ENCODE results near the gene PRKAG1.

DNA sequence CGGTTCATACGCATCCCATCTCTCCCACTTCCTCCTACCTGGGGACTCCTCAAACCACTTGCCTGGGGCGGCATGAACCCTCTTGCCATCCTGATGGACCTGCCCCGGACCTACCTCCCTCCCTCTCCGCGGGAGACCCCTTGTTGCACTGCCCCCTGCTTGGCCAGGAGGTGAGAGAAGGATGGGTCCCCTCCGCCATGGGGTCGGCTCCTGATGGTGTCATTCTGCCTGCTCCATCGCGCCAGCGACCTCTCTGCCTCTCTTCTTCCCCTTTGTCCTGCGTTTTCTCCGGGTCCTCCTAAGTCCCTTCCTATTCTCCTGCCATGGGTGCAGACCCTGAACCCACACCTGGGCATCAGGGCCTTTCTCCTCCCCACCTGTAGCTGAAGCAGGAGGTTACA lies 36.8 kb downstream of the PRKAG1 start:
- TF ChIP-seq, protein P1, sequence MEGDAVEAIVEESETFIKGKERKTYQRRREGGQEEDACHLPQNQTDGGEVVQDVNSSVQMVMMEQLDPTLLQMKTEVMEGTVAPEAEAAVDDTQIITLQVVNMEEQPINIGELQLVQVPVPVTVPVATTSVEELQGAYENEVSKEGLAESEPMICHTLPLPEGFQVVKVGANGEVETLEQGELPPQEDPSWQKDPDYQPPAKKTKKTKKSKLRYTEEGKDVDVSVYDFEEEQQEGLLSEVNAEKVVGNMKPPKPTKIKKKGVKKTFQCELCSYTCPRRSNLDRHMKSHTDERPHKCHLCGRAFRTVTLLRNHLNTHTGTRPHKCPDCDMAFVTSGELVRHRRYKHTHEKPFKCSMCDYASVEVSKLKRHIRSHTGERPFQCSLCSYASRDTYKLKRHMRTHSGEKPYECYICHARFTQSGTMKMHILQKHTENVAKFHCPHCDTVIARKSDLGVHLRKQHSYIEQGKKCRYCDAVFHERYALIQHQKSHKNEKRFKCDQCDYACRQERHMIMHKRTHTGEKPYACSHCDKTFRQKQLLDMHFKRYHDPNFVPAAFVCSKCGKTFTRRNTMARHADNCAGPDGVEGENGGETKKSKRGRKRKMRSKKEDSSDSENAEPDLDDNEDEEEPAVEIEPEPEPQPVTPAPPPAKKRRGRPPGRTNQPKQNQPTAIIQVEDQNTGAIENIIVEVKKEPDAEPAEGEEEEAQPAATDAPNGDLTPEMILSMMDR (IDR thresholded peaks at IDR 0.05; ENCODE audit: low read length): no peak
- TF ChIP-seq EZH2 (IDR thresholded peaks at IDR 0.05; ENCODE audit: borderline replicate concordance, low read length): no peak
